Fibroblast of lung (primary cell): ENCODE measurements around the gene COL15A1. TPM values are rescaled to one million over a fixed set of nuclear protein-coding genes. Genes with fewer than 3 reads are reported as not detected.
A peak's percentile ranks its signal among the peaks of the same experiment; 100 is the strongest.

Source experiments
- DNase-seq, 2 donors: peaks; one replicate each; pipeline versions ENCODE4 v3.0.0 to v3.0.0-alpha.2; 2010; ENCODE audit warnings: low read depth in 2 of 2
- H2AFZ ChIP-seq: 2 replicates; pipeline ENCODE4 v1.5.1; 2012; ENCODE audit warnings: low read length, control low read depth, inconsistent platforms
- H3K27ac ChIP-seq: 2 replicates; pipeline ENCODE4 v1.5.1; 2011; ENCODE audit warnings: low read length, control low read depth; ENCODE audit not compliant: insufficient read depth
- H3K27me3 ChIP-seq: 2 replicates; pipeline ENCODE4 v1.5.1; 2011; ENCODE audit warnings: mild to moderate bottlenecking, low read length; ENCODE audit not compliant: control insufficient read depth, insufficient read depth
- H3K36me3 ChIP-seq: 2 replicates; pipeline ENCODE4 v1.5.1; 2011; ENCODE audit warnings: low read length; ENCODE audit not compliant: control insufficient read depth, insufficient read depth
- H3K4me1 ChIP-seq: 2 replicates; pipeline ENCODE4 v1.5.1; 2011; ENCODE audit warnings: low read length; ENCODE audit not compliant: control insufficient read depth, insufficient read depth; ENCODE audit errors: extremely low read depth
- H3K4me2 ChIP-seq: 2 replicates; pipeline ENCODE4 v1.5.1; 2011; ENCODE audit warnings: low read length, control low read depth; ENCODE audit not compliant: insufficient read depth; ENCODE audit errors: extremely low read depth
- H3K4me3 ChIP-seq, 4 experiments: fragments of 200-600 bp in 1 of 4; sonication (generic) in 1 of 4; replicated peaks in 1 of 4; 2 replicates each; pipeline ENCODE4 v1.5.1; 2011 to 2016; ENCODE audit warnings: low read length in 4 of 4, low read depth in 3 of 4, mild to moderate bottlenecking in 3 of 4, control low read depth in 2 of 4, inconsistent platforms in 1 of 4, mixed read lengths in 1 of 4; ENCODE audit not compliant: insufficient read depth in 1 of 4; ENCODE audit errors: control extremely low read depth in 1 of 4
- H3K79me2 ChIP-seq: 2 replicates; pipeline ENCODE4 v1.5.1; 2012; ENCODE audit warnings: mild to moderate bottlenecking, low read length, inconsistent platforms; ENCODE audit not compliant: control insufficient read depth, insufficient read depth
- H3K9ac ChIP-seq: 2 replicates; pipeline ENCODE4 v1.5.1; 2011; ENCODE audit warnings: mild to moderate bottlenecking, low read length, control low read depth; ENCODE audit not compliant: insufficient read depth
- H3K9me3 ChIP-seq: 2 replicates; pipeline ENCODE4 v1.5.1; 2012; ENCODE audit warnings: low read depth, low read length; ENCODE audit not compliant: control insufficient read depth, insufficient read depth
- H4K20me1 ChIP-seq: 2 replicates; pipeline ENCODE4 v1.5.1; 2011; ENCODE audit warnings: low read length; ENCODE audit not compliant: control insufficient read depth, insufficient read depth; ENCODE audit errors: extremely low read depth
- CTCF ChIP-seq, 2 donors: IDR thresholded peaks in 1 of 2; conservative IDR thresholded peaks in 1 of 2; 1 replicate in 1 of 2; 2 replicates in 1 of 2; pipeline ENCODE4 v1.5.1; 2011 to 2012; ENCODE audit warnings: low read length in 2 of 2, control low read depth in 1 of 2, inconsistent platforms in 1 of 2, low read depth in 1 of 2, mild to moderate bottlenecking in 1 of 2
- EZH2 ChIP-seq: IDR thresholded peaks from 2 replicates; pipeline ENCODE4 v1.5.1; 2012; ENCODE audit warnings: low read length, control low read depth, mild to moderate bottlenecking; ENCODE audit errors: missing control alignments
- polyA plus RNA-seq, 2 donors: library from polyadenylated mRNA; depleted of rRNA in 1 of 2; stranded (reverse) in 1 of 2; unstranded in 1 of 2; fragments of >200 nt; gene quantifications; 2 replicates each; pipeline ENCODE4 v1.2.1, GENCODE V29; 2011 to 2012; ENCODE audit warnings: missing spikeins in 1 of 2
- total RNA-seq: library from RNA; depleted of rRNA; stranded (reverse); fragments of >200 nt; gene quantifications from 2 replicates; pipeline ENCODE4 v1.2.1, GENCODE V29; 2014

Gene COL15A1
- total and polyA plus RNA-seq, 2 donors (not counting 1 experiment from before 2014, with no cell fraction given) = 13.3 to 41.0 TPM

GRCh38 chr9:98970532-98971041, 26.9 kb downstream of the COL15A1 start:
- Histone ChIP-seq H3K36me3 (no peaks in the 10 kb centered on the region), H3K4me1 (peaks cover 14% of the 10 kb centered on the region), H3K9ac (no peak overlapping the region), H3K27ac (no peak overlapping the region), H4K20me1 (no peaks in the 10 kb centered on the region), H3K4me2 (no peak overlapping the region), H3K27me3 (peaks cover 4% of the 10 kb centered on the region), H3K79me2 (no peaks in the 10 kb centered on the region), H3K4me3 (no peak overlapping the region), H2AFZ (no peak overlapping the region), H3K9me3 (no peaks in the 10 kb centered on the region)
- DNase-seq = no peak
- TF ChIP-seq EZH2 (no peak), CTCF (conservative IDR thresholded peaks at IDR 0.05 in 1 of 2, IDR thresholded peaks at IDR 0.05 in 1 of 2; ENCODE audit: low read depth in 1 of 2, low read length in 2 of 2) (no peak)

- Histone ChIP-seq H3K27ac (peak overlapping the region; percentile 69), H3K4me2 (peak overlapping the region; percentile 85), H3K9ac (no peak overlapping the region), H2AFZ (peak overlapping the region; percentile 34), H3K36me3 (no peaks in the 10 kb centered on the region), H4K20me1 (no peaks in the 10 kb centered on the region), H3K4me3 (peak overlapping the region in 1 of 4 experiments; percentile 7), H3K4me1 (peaks cover 14% of the 10 kb centered on the region), H3K27me3 (peaks cover 4% of the 10 kb centered on the region), H3K79me2 (no peaks in the 10 kb centered on the region), H3K9me3 (no peaks in the 10 kb centered on the region)
- DNase-seq = peak; percentile 78
- TF ChIP-seq EZH2 (no peak), CTCF (conservative IDR thresholded peaks at IDR 0.05 in 1 of 2, IDR thresholded peaks at IDR 0.05 in 1 of 2; ENCODE audit: low read depth in 1 of 2, low read length in 2 of 2) (no peak)
These were observed 27.6 kb downstream of the COL15A1 start for GRCh38 chr9:98971168-98971914.

DNA sequence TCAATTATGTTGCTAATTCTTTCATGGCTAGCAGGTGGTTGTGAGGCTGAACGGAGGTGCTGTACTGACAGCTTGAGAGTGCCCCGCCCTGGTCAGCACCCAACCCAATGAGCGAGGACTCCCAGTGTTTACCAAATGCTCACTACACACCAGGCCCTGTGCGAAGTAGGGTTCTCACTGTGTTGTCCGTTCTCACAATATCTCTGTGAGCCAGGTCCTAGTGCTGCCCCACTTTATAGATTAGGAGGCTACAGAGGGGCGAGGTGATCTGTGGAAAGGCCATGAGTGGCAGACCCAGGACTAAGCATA, 28.2 kb downstream of the COL15A1 start:
- Histone ChIP-seq H3K4me3 (no peak overlapping the region), H3K9ac (no peak overlapping the region), H3K9me3 (no peaks in the 10 kb centered on the region), H2AFZ (no peak overlapping the region), H3K4me2 (no peak overlapping the region), H3K27ac (peak overlapping the region; percentile 69), H3K27me3 (peaks cover 4% of the 10 kb centered on the region), H4K20me1 (no peaks in the 10 kb centered on the region), H3K4me1 (peaks cover 14% of the 10 kb centered on the region), H3K36me3 (no peaks in the 10 kb centered on the region), H3K79me2 (no peaks in the 10 kb centered on the region)
- no peak for DNase-seq
- TF ChIP-seq EZH2 = no peak
- no peak for TF ChIP-seq CTCF (conservative IDR thresholded peaks at IDR 0.05 in 1 of 2, IDR thresholded peaks at IDR 0.05 in 1 of 2; ENCODE audit: low read depth in 1 of 2, low read length in 2 of 2)
